Fibroblast of villous mesenchyme (primary cell): ENCODE results near the gene TAS1R1. TPM values are rescaled to one million over a fixed set of nuclear protein-coding genes. Genes with fewer than 3 reads are reported as not detected.

Experiments used
- DNase-seq: peaks from one replicate; pipeline ENCODE4 v3.0.0-alpha.2; 2010; ENCODE audit warnings: low read depth
- H3K4me3 ChIP-seq: 2 replicates; pipeline ENCODE4 v1.5.1; 2011; ENCODE audit warnings: low read depth, mild to moderate bottlenecking, low read length
- CTCF ChIP-seq: IDR thresholded peaks from 2 replicates; pipeline ENCODE4 v1.5.1; 2012; ENCODE audit warnings: low read depth, mild to moderate bottlenecking, low read length; ENCODE audit not compliant: insufficient read depth
- total RNA-seq: library from RNA; depleted of rRNA; stranded (reverse); fragments of >200 nt; gene quantifications from 2 replicates; pipeline ENCODE4 v1.2.3, GENCODE V29; 2012

TAS1R1 gene
- total RNA-seq, 1 donor, result not detected

- no peak for TF ChIP-seq CTCF
- DNase-seq, result no peak
Measured at GRCh38 chr1:6536291-6536690, 18.8 kb upstream of the TAS1R1 start.

GRCh38 chr1:6538956-6539355, 16.2 kb upstream of the TAS1R1 start:
- DNase-seq, result peak; percentile 82
- TF ChIP-seq CTCF, result no peak
- H3K4me3 ChIP-seq, result no peak overlapping the region

More at GRCh38 chr1:6536291-6536690, 18.8 kb upstream of the TAS1R1 start:
- no peak overlapping the region for H3K4me3 ChIP-seq

GRCh38 chr1:6544831-6545230, 10.3 kb upstream of the TAS1R1 start:
- no peak overlapping the region for H3K4me3 ChIP-seq
- no peak for DNase-seq
- no peak for TF ChIP-seq CTCF

GRCh38 chr1:6545276-6546112, 9.6 kb upstream of the TAS1R1 start:
- no peak overlapping the region for H3K4me3 ChIP-seq
- no peak for DNase-seq
- no peak for TF ChIP-seq CTCF

- TF ChIP-seq CTCF, result no peak
- H3K4me3 ChIP-seq, result no peak overlapping the region
- DNase-seq, result no peak
Measured at GRCh38 chr1:6546326-6546725, 8.8 kb upstream of the TAS1R1 start.

GRCh38 chr1:6547301-6547700, 7.8 kb upstream of the TAS1R1 start:
- peak; percentile 14 for TF ChIP-seq CTCF
- DNase-seq, result no peak
- H3K4me3 ChIP-seq, result no peak overlapping the region
